K562 (cell line): ENCODE data around the gene COX6B1. TPM values are rescaled to one million over a fixed set of nuclear protein-coding genes. Genes with fewer than 3 reads are reported as not detected.

Source experiments
- ATAC-seq: fragments of 200-7000 bp; cut with Tn5 transposase; 3 replicates; pipeline ENCODE4 v1.9.1; 2020; ENCODE audit warnings: moderate library complexity
- BruUV-seq: library from RNA; stranded (reverse); fragments of 400-500 nt; replicated peaks from 2 replicates; lab custom pipeline; 2021; lab: Mats Ljungman, UMichigan
- CTCF ChIA-PET: fragments of 300-600 bp; formaldehyde crosslinking; extraction: SDS; loops from one replicate; lab custom pipeline; 2021; ENCODE audit warnings: low intra/inter-chr PET ratio; lab: Yijun Ruan, JAX
- POLR2A ChIA-PET: fragments of 300-600, 350-650 bp; sonication (Branson Sonifier 250); formaldehyde crosslinking; extraction: SDS; loops from one replicate; lab custom pipeline; 2021; ENCODE audit warnings: antibody characterized with exemption, inconsistent platforms; lab: Yijun Ruan, JAX
- DNase-seq, 4 experiments: peaks; one replicate each; pipeline versions ENCODE4 v3.0.0 to v3.0.0-alpha.2; 2011 to 2018; ENCODE audit warnings: low spot score in 3 of 4, mixed read lengths in 3 of 4; ENCODE audit errors: extremely low read depth in 1 of 4
- FAIRE-seq: peaks from 2 replicates; lab custom pipeline; 2011; peaks lifted over from hg19 to GRCh38; lab: Jason Lieb, UNC
- H2AFZ ChIP-seq: 2 replicates; pipeline ENCODE4 v1.6.0; 2011; ENCODE audit warnings: low read depth, low read length, control low read depth, inconsistent platforms
- H3K27ac ChIP-seq: fragments of 200-600 bp; 3 replicates; pipeline ENCODE4 v1.8.0; 2011; ENCODE audit warnings: low read depth, mild to moderate bottlenecking, control low read depth, inconsistent platforms, low read length, moderate library complexity, mixed read lengths; ENCODE audit errors: extremely low read depth
- H3K27me3 ChIP-seq, 2 experiments: fragments of 300-600 bp in 1 of 2; 2 replicates in 1 of 2; 3 replicates in 1 of 2; pipeline versions ENCODE4 v1.6.0 to v1.8.0; 2011; ENCODE audit warnings: inconsistent platforms in 2 of 2, low read length in 2 of 2, mild to moderate bottlenecking in 1 of 2, mixed read lengths in 1 of 2, moderate library complexity in 1 of 2; ENCODE audit not compliant: control insufficient read depth in 2 of 2, insufficient read depth in 2 of 2
- H3K36me3 ChIP-seq: fragments of 300-600 bp; 3 replicates; pipeline ENCODE4 v1.8.0; 2011; ENCODE audit warnings: mild to moderate bottlenecking, low read length, inconsistent platforms; ENCODE audit not compliant: control insufficient read depth, insufficient read depth
- H3K4me1 ChIP-seq, 2 experiments: fragments of 200-600 bp in 1 of 2; replicated peaks in 1 of 2; 2 replicates in 1 of 2; 3 replicates in 1 of 2; pipeline versions ENCODE4 v1.5.1 to v1.8.0; 2011; ENCODE audit warnings: inconsistent platforms in 2 of 2, low read length in 2 of 2, mild to moderate bottlenecking in 1 of 2, mixed read lengths in 1 of 2, moderate library complexity in 1 of 2; ENCODE audit not compliant: control insufficient read depth in 2 of 2, insufficient read depth in 2 of 2
- H3K4me2 ChIP-seq: 2 replicates; pipeline ENCODE4 v1.6.1; 2011; ENCODE audit warnings: low read length, control low read depth, inconsistent platforms, mixed read lengths; ENCODE audit not compliant: insufficient read depth
- H3K4me3 ChIP-seq: fragments of 200-600 bp; sonication (generic), shearing (Covaris generic); 2 replicates; pipeline ENCODE4 v1.5.1; 2016; ENCODE audit warnings: control low read depth, inconsistent platforms
- H3K79me2 ChIP-seq: fragments of 200-600 bp; 3 replicates; pipeline ENCODE4 v1.8.0; 2011; ENCODE audit warnings: low read length, inconsistent platforms; ENCODE audit not compliant: control insufficient read depth, insufficient read depth
- H3K9ac ChIP-seq, 2 experiments: 2 replicates each; pipeline versions ENCODE4 v1.6.0 to v1.6.1; 2011; ENCODE audit warnings: low read depth in 2 of 2, low read length in 2 of 2, control low read depth in 1 of 2, inconsistent platforms in 1 of 2, mild to moderate bottlenecking in 1 of 2, mixed read lengths in 1 of 2; ENCODE audit not compliant: insufficient read depth in 1 of 2
- H3K9me1 ChIP-seq: one replicate; pipeline ENCODE4 v1.6.0; 2011; ENCODE audit warnings: inconsistent platforms, mild to moderate bottlenecking, low read length, moderate library complexity; ENCODE audit not compliant: control insufficient read depth, insufficient read depth
- H3K9me3 ChIP-seq: replicated peaks from 2 replicates; pipeline ENCODE4 v1.5.1; 2011; ENCODE audit warnings: low read depth, low read length, inconsistent platforms; ENCODE audit not compliant: control insufficient read depth, insufficient read depth
- H4K20me1 ChIP-seq: replicated peaks from 2 replicates; pipeline ENCODE4 v1.6.1; 2011; ENCODE audit warnings: low read length, inconsistent platforms, mixed read lengths; ENCODE audit not compliant: control insufficient read depth, insufficient read depth
- CBFA2T2 ChIP-seq: fragments of 450-650 bp; conservative IDR thresholded peaks from 2 replicates; pipeline ENCODE4 v1.6.1; 2017; ENCODE audit warnings: mild to moderate bottlenecking
- CBX3 ChIP-seq, 2 experiments: IDR thresholded peaks; 1 replicate in 1 of 2; 2 replicates in 1 of 2; pipeline ENCODE4 v1.6.1; 2012; ENCODE audit warnings: inconsistent platforms in 2 of 2, low read length in 2 of 2, borderline replicate concordance in 1 of 2, control low read depth in 1 of 2
- ETV6 ChIP-seq, 3 experiments: fragments of 150-350 bp in 1 of 3; sonication (generic) in 1 of 3; formaldehyde crosslinking in 1 of 3; IDR thresholded peaks; 2 replicates each; pipeline versions ENCODE4 v1.6.1 to v1.8.0; 2014 to 2022; ENCODE audit warnings: borderline replicate concordance in 2 of 3, low read depth in 2 of 3, antibody characterized with exemption in 1 of 3, low read length in 1 of 3, mild to moderate bottlenecking in 1 of 3, missing genetic modification reagents in 1 of 3
- KLF10 ChIP-seq: fragments of 250-450 bp; sonication (Bioruptor Pico); IDR thresholded peaks from 2 replicates; pipeline ENCODE4 v1.6.1; 2021; ENCODE audit warnings: matching md5 sums
- MAFF ChIP-seq: IDR thresholded peaks from 2 replicates; pipeline ENCODE4 v1.6.1; 2012; ENCODE audit warnings: low read length, improper control_type of control experiment
- PCBP1 ChIP-seq: fragments of 200-400 bp; formaldehyde crosslinking; IDR thresholded peaks from 2 replicates; pipeline ENCODE4 v1.6.1; 2018; ENCODE audit warnings: mild to moderate bottlenecking, low read depth, low read length; ENCODE audit not compliant: poor library complexity, severe bottlenecking
- RNF2 ChIP-seq: sonication (generic); IDR thresholded peaks from 2 replicates; pipeline ENCODE4 v1.6.1; 2016
- RUNX1 ChIP-seq: sonication (generic); IDR thresholded peaks from 2 replicates; pipeline ENCODE4 v1.6.1; 2016; ENCODE audit warnings: antibody characterized with exemption, low read depth
- SMARCB1 ChIP-seq: IDR thresholded peaks from 2 replicates; pipeline ENCODE4 v1.6.1; 2011; ENCODE audit warnings: improper control_type of control experiment, low read depth; ENCODE audit not compliant: insufficient read length
- SRSF7 ChIP-seq: fragments of 200-400 bp; formaldehyde crosslinking; optimal IDR thresholded peaks from 2 replicates; pipeline ENCODE3; 2017; ENCODE audit warnings: mild to moderate bottlenecking, low read depth, low read length
- YY1 ChIP-seq, 3 experiments: IDR thresholded peaks; 2 replicates each; pipeline ENCODE4 v1.6.1; 2011; ENCODE audit warnings: low read length in 2 of 3, mild to moderate bottlenecking in 2 of 3, moderate library complexity in 2 of 3, borderline replicate concordance in 1 of 3, control low read depth in 1 of 3, low read depth in 1 of 3; ENCODE audit not compliant: insufficient read depth in 3 of 3, insufficient replicate concordance in 2 of 3, control insufficient read depth in 1 of 3, insufficient read length in 1 of 3; ENCODE audit errors: extremely low read depth in 1 of 3
- ZNF146 ChIP-seq: IDR thresholded peaks from one replicate; pipeline ENCODE4 v1.6.1; 2018; ENCODE audit warnings: missing compliant biosample characterization; ENCODE audit not compliant: unreplicated experiment
- WGBS: fragments of 100-300 bp; shearing (Covaris generic); methylation state at CpG from one replicate; pipeline ENCODE4 v1.1.6; 2016; ENCODE audit warnings: low coverage, mixed read lengths; ENCODE audit not compliant: insufficient coverage; ENCODE audit errors: missing lambda C conversion rate; 5-methylcytosine and 5-hydroxymethylcytosine counted together
- in situ Hi-C: fragments of 300-500 bp; cut with MboI; formaldehyde crosslinking; loops from 4 replicates; pipeline ENCODE4 v1.15.0; 2018; ENCODE audit warnings: inconsistent platforms, mixed read lengths
- intact Hi-C: fragments of 100-400 bp; cut with micrococcal nuclease; formaldehyde crosslinking; loops from 2 replicates; pipeline ENCODE4 v1.14.2; 2022
- polyA plus RNA-seq, 8 experiments: library from polyadenylated mRNA; depleted of rRNA in 4 of 8; stranded (reverse) in 5 of 8; unstranded in 3 of 8; fragments of >200 nt; fragmentation: Nextera tagmentation in 2 of 8; fragmentation: Illumina TruSeq in 1 of 8; extraction: Ambion mirVana in 2 of 8; extraction: Trizol in 1 of 8; gene quantifications; 2 replicates each; pipeline versions ENCODE4 v1.2.1 to v1.2.3, GENCODE V29; 2011 to 2014; ENCODE audit warnings: inconsistent platforms in 1 of 8, missing spikeins in 1 of 8
- total RNA-seq, 7 experiments: library from RNA; depleted of rRNA in 6 of 7; stranded (reverse); fragments of >200 nt in 6 of 7; fragmentation: Illumina TruSeq in 2 of 7; extraction: Trizol in 2 of 7; gene quantifications; 2 replicates each; pipeline versions ENCODE4 v1.2.1 to v1.2.3, GENCODE V29; 2011 to 2021; ENCODE audit warnings: low replicate concordance in 1 of 7
- TF ChIP-seq, protein P1 (sequence below): fragments of 200-800 bp; sonication (Bioruptor generic); IDR thresholded peaks from 2 replicates; pipeline ENCODE4 v1.6.1; 2016; ENCODE audit warnings: missing genetic modification characterization, missing compliant biosample characterization

The COX6B1 gene
- total and polyA plus RNA-seq, 9 of the 15 experiments (the other 6 are each of a cell fraction or from before 2014, with no cell fraction given), result 777 to 2,393 (median 1,219) TPM

DNA sequence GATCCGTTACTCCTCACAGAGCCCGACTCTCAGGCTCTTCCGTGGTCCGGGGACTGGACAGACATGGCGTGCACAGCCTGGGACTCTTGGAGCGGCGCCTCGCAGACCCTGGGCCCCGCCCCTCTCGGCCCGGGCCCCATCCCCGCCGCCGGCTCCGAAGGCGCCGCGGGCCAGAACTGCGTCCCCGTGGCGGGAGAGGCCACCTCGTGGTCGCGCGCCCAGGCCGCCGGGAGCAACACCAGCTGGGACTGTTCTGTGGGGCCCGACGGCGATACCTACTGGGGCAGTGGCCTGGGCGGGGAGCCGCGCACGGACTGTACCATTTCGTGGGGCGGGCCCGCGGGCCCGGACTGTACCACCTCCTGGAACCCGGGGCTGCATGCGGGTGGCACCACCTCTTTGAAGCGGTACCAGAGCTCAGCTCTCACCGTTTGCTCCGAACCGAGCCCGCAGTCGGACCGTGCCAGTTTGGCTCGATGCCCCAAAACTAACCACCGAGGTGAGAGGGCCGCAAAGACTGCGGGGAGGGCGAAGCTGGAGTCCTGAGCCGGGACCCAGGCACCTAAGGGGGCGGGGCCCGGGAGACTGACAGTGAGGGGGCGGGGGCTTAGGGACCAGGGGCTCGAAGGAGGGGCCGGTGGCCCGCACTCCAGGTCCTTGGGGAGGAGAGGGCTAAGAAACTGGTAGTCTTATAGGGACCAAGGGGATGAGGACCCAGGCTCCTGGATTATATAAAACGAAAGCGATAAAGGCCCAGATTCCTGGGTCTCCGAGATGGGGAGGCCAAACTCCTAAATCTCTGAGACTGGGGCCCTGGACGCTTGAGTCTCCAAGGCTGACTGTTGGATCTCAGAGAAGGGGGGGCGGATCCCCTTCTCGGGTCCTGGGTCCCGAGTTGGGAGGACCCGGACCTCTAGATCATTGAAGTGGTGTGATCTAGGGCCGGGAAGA, 4.6 kb upstream of the COX6B1 start:
- H3K27ac ChIP-seq, result peak overlapping the region; percentile 89
- peak; percentile 81 to 92 (median 88) for DNase-seq
- peak; percentile 76 for FAIRE-seq
- in situ Hi-C loops, result no loop called here
- intact Hi-C loops, result loop anchor here (5.0 to 10.0 kb wide), 2 partner anchors 86 to 101 kb away; partner anchors contain the start of genes IGFLR1, LIN37, PSENEN and U2AF1L4
- H3K27me3 ChIP-seq, result no peaks in the 10 kb centered on the region
- H3K9me1 ChIP-seq, result no peaks in the 10 kb centered on the region
- H3K4me3 ChIP-seq, result peak overlapping the region; percentile 44
- BruUV-seq, result no TSS peak
- peak overlapping the region; percentile 80 to 88 for H3K9ac ChIP-seq
- WGBS, result 1% methylated on average over 58 of the region's 69 CpGs
- H3K9me3 ChIP-seq, result no peaks in the 10 kb centered on the region
- POLR2A ChIA-PET, result interaction anchor here (0.6 to 3.6 kb wide), 8 partner anchors 10 to 365 kb away, joined by 3 to 14 read pairs (median 4); no protein-coding TSS in a partner anchor
- peaks cover 28 to 59% of the 10 kb centered on the region in 2 experiments for H3K4me1 ChIP-seq
- CTCF ChIA-PET, result no interaction called here
- peak overlapping the region; percentile 99 for H2AFZ ChIP-seq
- peaks cover under 1% of the 10 kb centered on the region; the same call in 1 of the 3 replicates for H3K36me3 ChIP-seq
- peak; percentile 70 for ATAC-seq
- H4K20me1 ChIP-seq, result no peaks in the 10 kb centered on the region
- H3K79me2 ChIP-seq, result peaks cover 5% of the 10 kb centered on the region
- H3K4me2 ChIP-seq, result peak overlapping the region; percentile 85
- TF ChIP-seq SMARCB1 (no peak), RNF2 (peak; percentile 79), CBFA2T2 (no peak), KLF10 (no peak), SRSF7 (no peak), ETV6 (IDR thresholded peaks at IDR 0.05; ENCODE audit: borderline replicate concordance in 1 of 2, low read depth in 2 of 2, low read length in 1 of 2) (no peak), ETV6 (CRISPR knock-in tag; IDR thresholded peaks at IDR 0.05; ENCODE audit: borderline replicate concordance) (peak; percentile 93; the same call in 1 of the 2 replicates), CBX3 (IDR thresholded peaks at IDR 0.05; ENCODE audit: borderline replicate concordance in 1 of 2, low read length in 2 of 2) (peak in 1 of 2 experiments; percentile 87; a peak in 2 of 3 replicates), ZNF146 (CRISPR knock-in tag) (no peak), PCBP1 (peak; percentile 56), YY1 (IDR thresholded peaks at IDR 0.05; ENCODE audit: borderline replicate concordance in 1 of 3, control insufficient read depth in 1 of 3, extremely low read depth in 1 of 3, insufficient read depth in 3 of 3, insufficient read length in 1 of 3, insufficient replicate concordance in 2 of 3, low read depth in 1 of 3, low read length in 2 of 3) (peak in 2 of 3 experiments; percentile 65 to 67), RUNX1 (no peak), MAFF (no peak; the same call in 1 of the 2 replicates)
- TF ChIP-seq, protein P1, sequence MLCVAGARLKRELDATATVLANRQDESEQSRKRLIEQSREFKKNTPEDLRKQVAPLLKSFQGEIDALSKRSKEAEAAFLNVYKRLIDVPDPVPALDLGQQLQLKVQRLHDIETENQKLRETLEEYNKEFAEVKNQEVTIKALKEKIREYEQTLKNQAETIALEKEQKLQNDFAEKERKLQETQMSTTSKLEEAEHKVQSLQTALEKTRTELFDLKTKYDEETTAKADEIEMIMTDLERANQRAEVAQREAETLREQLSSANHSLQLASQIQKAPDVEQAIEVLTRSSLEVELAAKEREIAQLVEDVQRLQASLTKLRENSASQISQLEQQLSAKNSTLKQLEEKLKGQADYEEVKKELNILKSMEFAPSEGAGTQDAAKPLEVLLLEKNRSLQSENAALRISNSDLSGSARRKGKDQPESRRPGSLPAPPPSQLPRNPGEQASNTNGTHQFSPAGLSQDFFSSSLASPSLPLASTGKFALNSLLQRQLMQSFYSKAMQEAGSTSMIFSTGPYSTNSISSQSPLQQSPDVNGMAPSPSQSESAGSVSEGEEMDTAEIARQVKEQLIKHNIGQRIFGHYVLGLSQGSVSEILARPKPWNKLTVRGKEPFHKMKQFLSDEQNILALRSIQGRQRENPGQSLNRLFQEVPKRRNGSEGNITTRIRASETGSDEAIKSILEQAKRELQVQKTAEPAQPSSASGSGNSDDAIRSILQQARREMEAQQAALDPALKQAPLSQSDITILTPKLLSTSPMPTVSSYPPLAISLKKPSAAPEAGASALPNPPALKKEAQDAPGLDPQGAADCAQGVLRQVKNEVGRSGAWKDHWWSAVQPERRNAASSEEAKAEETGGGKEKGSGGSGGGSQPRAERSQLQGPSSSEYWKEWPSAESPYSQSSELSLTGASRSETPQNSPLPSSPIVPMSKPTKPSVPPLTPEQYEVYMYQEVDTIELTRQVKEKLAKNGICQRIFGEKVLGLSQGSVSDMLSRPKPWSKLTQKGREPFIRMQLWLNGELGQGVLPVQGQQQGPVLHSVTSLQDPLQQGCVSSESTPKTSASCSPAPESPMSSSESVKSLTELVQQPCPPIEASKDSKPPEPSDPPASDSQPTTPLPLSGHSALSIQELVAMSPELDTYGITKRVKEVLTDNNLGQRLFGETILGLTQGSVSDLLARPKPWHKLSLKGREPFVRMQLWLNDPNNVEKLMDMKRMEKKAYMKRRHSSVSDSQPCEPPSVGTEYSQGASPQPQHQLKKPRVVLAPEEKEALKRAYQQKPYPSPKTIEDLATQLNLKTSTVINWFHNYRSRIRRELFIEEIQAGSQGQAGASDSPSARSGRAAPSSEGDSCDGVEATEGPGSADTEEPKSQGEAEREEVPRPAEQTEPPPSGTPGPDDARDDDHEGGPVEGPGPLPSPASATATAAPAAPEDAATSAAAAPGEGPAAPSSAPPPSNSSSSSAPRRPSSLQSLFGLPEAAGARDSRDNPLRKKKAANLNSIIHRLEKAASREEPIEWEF (CRISPR knock-in tag), result no peak
